GM15510 (cell line): ENCODE measurements around the gene AGAP1.

Experiments
- POLR2A ChIP-seq: IDR thresholded peaks from 3 replicates; pipeline ENCODE4 v1.6.1; 2011; ENCODE audit warnings: borderline replicate concordance; ENCODE audit not compliant: insufficient read length; ENCODE audit errors: extremely low read depth

Gene AGAP1

DNA sequence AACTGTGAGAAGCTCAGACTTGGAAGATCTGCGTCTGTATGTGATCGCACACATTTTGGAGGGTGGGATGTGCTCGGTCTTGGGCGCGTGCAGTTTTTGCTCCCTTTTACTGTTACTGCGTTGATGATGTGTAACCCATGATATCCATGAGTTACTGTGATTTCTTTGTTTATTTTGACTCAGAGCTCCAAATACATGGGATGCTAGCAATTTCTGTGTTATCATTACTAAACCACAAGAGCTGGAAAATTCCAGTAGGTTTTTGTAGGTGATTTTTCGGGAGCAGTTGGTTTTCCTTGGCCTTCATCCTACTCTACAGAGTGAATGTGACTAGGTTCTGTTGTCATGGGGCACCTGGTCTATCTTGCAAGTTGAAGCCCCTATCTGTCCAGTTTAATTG is 124.2 kb downstream of the AGAP1 start:
- TF ChIP-seq POLR2A = no peak

DNA sequence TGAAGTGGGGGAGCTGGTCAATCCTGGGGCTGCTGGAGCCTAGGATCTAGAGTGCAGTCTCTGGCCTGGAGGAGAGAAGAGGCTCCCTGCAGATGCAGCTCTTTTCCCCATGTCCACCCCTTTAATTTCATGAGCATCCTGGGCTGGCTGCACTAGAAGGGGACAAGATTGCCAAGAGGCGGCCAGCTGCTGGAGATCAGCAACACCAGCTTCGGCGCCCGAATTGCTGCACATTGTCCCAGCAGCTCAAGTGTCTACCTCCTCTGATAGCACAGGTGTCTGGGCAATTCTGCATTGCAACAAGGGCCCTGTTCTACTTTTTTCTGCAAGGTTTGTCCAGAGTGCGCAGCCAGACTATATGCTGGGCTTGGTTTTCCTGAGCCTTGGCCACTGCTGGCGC is 125.7 kb downstream of the AGAP1 start:
- TF ChIP-seq POLR2A = no peak

DNA sequence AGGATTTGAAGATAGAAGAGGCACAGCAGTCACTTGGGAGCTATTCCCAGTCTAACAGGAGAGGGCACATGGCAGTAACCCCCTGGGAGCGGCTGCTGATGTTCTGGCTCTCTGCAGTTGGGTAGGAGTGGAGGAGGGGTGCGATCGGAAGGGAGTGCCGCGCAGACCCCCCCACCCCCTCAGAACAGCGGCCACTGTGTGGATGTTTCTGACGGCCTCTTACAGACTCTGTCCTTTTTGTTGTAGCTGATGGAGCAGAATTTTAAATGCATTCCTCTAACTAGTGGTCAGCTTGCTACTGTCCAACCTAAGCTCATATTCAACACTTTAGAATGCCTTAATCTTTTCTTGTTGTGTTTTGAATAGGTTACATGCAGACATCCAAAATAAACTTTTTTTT is 127.9 kb downstream of the AGAP1 start:
- no peak for TF ChIP-seq POLR2A

DNA sequence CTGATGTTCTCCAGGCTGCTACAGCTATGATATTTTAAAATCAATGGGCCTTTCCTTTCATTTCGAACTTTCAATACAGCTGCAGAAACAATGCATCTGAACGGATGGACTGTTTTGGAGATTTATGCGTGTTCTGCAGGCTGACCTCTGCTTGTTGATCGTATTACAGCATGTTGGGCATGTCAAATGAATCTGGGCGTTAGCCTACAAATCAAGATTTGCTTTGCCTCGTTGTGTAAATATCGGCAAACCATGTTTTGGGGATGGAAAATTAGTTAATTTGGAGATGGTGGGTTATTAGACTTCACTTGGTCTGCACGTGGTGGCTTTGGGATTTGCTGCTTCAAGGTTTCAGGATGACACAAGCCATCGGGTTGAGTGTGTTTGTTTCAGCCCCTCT is 129.3 kb downstream of the AGAP1 start:
- TF ChIP-seq POLR2A = no peak

DNA sequence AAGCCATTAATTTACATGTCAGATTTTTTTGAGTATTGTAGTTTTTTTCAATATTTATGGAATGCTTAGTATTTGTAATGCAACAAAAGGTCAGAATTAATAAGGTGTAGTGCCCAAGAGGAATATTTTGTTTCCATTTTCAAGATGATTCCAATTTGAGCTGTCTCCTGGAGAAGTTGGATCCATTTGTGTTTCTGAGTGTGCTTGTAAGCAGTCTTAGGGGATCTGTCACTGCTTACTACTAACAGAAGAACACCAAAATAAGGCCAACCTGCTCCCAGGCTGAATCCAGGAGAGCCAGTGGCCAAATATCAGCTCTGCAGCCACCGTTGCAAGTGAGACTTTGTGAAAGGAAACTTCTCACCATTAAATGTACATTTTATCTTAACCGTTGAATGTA is 129.9 kb downstream of the AGAP1 start:
- no peak for TF ChIP-seq POLR2A

DNA sequence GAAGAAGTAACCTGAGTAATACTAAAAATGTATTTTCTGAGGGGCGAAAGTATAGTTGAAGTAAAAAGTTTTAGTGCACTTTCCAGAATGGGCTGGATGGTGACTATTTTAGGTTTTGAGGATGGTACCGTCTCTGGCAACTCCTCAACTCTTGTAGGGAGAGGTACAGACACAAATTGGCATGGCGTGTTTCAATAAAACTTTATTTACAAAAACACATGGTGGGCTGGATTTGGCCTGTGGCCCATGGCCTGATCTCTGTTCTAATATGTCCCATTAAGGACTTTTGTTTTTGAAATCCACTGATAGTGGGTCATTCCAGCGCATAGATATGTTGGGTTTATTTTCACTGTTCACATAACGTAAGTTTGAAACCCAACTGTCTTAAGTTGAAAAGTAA is 132.8 kb downstream of the AGAP1 start:
- no peak for TF ChIP-seq POLR2A

DNA sequence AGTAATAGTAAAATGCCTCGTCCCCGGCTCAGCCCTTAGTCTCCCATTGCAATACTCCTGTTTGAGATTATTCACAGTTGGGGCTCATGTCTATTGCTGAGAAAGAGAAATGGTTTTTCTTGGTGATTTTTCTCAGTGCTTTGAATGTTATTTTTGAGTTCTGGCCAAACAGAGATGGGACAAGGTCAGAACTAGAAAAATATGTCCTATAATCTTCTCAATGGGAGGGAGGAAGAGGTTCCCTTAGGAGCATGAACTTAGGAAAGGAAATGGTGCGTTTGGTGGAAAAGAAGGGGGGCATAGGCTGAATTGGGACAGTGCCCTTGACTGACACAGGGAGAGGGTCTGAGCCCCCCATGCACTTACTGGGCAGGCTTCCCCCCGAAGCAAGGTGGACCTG is 133.8 kb downstream of the AGAP1 start:
- no peak for TF ChIP-seq POLR2A

DNA sequence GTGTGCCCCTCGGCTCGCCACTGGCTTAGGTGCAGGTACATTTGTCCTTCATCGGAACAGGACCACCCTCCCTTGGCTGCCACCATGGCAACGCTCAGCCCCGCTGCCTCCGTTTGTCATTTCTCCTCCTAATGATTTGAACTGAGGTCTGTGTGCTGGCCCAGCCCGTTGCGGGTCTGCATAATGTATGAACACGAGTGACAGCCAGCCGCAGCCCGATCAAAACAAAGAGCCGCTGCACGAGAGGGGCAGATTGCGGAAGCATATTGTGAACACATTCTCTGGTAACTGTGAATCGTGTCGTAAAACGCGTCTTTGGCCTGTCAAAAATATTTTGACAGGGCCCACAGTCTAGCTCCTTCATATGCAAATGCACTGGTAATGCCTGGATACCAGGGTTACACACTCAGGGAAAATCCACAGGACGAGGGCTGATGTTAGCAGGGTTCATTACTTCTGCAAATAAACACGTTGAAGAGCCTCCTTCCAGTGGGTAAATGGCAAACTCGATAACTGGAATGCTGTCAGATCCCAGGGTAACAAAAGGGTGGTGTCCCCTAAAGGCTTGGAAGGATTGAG is 137.0 kb downstream of the AGAP1 start:
- no peak for TF ChIP-seq POLR2A

DNA sequence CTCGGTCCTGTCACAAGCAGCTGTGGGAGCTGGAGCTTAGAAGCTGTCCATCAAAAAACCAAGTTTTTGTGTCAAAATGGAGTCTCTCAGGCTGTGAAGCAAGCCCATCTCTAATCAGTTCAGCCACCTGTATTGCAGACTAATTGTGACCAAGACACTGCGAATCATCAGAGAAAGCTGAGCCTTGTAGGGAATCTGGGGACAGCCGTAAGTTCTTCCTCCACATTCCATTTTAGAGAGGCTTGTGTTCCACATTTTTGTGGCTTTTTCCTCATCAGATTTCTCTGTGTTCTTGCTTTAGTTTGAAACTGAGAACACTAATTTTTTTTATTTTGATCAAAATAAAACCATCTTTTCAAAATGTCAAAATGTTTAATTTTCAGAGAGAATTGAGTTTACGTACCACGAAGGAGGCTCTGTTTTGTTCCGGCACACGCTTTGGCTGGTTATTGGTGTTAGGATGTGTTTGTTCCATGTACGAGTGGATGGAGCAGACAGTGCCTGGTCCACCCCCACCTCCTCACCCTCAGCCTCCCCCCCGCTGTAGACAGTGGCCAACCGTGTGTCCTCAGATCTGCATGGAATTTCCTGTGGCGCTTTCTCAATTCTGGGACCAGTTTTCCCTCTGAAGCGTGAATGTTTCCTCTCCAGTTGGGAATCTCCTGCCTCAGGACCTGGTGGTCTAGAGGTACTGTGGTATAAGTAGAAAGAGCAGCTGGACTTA is 140.8 kb downstream of the AGAP1 start:
- TF ChIP-seq POLR2A = no peak

DNA sequence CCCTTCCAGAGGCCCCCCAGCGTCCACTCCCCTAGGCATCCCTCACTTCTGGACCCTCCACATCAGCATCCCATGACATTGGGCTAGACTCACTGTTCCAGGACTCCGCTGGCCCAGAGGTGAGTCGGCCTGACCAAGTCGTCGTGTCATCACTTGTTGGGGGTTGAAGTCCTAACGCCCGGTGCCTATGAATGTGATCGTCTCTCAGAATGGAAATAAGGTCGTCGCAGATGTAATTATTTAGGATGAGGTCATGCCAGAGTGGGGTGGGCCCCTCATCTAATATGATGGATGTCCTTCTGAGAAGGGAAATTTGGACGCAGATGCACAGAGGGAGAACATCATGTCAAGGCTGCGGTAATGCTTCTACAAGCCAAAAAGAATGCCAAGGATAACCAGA is 142.7 kb downstream of the AGAP1 start:
- no peak for TF ChIP-seq POLR2A

DNA sequence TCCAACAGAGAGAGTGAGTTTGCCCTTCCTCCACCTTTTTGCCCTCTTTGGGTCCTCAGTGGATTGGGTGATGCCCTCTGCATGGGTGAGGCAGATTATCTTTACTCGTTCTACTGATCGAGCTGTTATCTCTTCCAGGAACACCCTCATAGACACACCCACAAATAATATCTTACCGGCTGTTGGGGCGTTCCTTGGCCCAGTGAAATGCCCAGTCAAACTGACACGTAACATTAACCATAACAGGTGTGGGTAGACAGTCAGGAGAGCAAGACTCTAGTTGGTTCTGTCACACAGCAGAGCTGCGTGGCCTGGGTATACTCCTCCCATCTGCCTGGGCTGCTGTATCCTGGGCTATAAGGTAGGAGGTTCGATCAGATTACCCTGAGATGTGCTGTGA is 144.1 kb downstream of the AGAP1 start:
- TF ChIP-seq POLR2A = no peak

DNA sequence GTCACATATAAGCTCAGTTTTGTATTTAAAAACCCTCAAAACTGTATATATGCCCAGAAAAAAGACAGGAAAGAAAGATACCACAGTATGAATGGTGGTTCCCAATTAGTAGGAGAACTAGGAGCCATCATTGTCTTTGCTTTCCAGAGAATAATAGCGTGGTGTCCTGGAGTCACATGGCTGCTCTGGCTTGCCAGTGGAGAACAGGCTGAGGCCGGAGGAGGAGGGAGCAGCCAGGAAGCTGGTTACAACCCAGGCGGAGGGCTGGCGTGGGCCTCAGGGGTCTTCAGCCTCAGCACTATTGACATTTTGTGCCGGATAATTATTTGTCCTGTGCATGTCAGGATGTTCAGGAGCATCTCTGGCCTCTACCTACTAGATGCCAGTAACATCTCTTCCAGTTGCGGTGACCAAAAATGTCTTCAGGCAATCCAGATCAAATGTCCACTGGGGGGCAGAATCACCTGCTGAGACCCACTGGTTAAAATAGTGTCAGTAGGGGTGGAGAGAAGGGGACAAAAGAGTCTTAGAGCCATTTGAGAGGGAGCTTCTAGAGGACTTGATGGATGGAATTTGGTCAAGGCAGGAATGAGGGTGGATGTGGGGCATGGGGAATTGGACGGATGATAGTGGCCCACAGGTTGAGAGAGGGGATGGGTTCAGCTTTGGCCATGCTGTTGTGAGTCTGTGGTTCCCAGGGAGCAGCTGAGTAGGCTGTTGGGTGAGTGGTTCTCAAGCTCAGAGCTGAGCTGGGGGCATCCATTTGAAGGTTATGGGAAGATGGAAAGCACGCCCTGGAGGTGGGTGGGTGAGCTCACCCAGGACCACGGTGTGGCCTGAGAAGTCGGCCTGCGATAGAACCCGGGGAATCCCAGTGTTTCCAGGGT is 144.9 kb downstream of the AGAP1 start:
- no peak for TF ChIP-seq POLR2A

DNA sequence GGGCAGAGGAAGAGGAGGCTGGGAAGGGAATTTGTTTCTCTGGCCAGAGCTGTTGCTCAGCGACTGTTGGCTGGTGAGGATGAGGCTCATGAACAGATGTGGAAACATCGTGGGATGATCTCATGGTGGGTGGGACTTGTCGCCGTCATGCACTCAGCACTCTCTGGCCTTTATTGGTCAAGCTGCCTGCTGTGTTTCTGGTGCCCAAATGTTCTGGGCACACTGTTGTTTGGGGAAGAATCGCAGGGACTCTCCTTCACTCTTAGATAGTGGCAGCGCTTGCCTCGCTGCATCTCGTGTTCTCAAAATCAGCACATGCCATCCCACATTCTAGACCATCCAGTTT is 145.6 kb downstream of the AGAP1 start:
- TF ChIP-seq POLR2A = no peak

DNA sequence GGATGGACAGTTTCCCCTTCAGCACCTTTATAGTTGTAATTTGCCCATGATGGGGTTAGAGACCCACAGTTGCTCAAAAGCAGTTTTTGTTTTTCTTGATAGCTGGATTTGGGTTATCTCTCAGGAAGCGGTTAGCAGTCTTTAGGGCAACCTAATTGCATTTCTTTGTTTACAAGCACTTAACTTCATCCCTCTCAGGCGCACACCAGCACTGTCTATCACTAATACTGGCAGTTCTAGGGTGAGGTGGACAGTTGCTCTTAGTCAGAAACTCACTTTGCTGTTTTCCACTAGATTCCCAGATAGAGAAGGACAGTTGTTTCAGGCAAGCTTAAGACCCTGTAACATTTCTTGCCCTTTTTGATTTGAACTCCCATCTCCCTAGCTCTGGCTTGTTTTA is 146.0 kb downstream of the AGAP1 start:
- no peak for TF ChIP-seq POLR2A

DNA sequence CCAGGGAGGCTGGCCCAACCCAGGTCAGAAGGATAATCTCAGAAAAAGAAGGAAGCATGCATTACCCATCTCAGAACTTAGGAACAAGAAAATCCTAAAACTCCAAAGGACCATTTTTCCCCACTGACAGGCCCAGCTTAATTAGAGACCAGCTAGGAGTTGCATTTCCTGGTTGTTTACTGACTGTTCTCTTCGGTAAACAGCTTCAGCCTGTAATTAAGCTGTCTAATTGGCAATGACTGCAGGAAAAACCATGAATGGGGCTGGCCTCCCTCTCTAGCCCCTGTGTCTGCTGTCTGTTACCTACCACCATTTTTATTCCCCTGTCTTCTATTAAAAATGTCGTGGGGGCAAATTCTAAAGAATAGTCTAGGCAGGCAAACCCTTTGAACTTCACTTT is 146.5 kb downstream of the AGAP1 start:
- no peak for TF ChIP-seq POLR2A
